Measurements from ENCODE around the gene ZNF492.

DNA sequence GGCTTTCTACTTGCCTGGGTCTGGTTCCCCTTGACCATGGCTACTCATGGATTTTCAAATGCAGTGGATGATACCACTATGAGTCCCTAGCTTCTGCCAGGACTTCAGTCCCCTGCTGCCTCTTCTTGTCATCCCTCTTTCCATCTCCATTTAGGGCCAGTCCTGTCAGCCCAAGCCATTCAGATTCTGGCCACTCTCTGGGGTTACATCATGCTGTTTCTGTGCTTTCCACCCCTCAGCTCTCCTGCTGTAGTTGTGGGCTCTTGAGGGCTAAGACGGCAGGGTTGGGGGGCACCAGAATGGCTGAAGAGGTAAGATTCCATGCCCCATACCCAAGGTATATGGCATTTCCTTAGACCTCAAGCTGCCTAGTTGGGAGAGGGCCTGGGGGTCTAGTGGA, 13.2 kb upstream of the ZNF492 start:
- TF ChIP-seq CTCF (IDR thresholded peaks at IDR 0.05 in 8 of 11, conservative IDR thresholded peaks at IDR 0.05 in 3 of 11) (no peak), POLR2A (IDR thresholded peaks at IDR 0.05) (no peak)
